IPS-NIHi11 (cell line): ENCODE data around the gene SFXN4.
A peak's percentile ranks its signal among the peaks of the same experiment; 100 is the strongest.

Source experiments
- DNase-seq: peaks from one replicate; pipeline ENCODE4 v3.0.0; 2012; ENCODE audit warnings: mixed read lengths, low spot score

The SFXN4 gene

GRCh38 chr10:119165171-119166117 is at the start of gene SFXN4:
Gene SFXN4 (minus strand): TSS chr10:119165714. CDS start chr10:119165647, 67 bp downstream.
- peak; percentile 86 for DNase-seq

GRCh38 chr10:119211625-119212441 is 46.3 kb upstream of the SFXN4 start:
- DNase-seq, result no peak

GRCh38 chr10:119211176-119211575 is 45.7 kb upstream of the SFXN4 start:
- no peak for DNase-seq

GRCh38 chr10:119210633-119211032 is 45.1 kb upstream of the SFXN4 start:
- no peak for DNase-seq

- DNase-seq, result no peak
These were observed 44.3 kb upstream of the SFXN4 start for GRCh38 chr10:119209736-119210355.

- peak; percentile 71 for DNase-seq
These were observed 43.7 kb upstream of the SFXN4 start for GRCh38 chr10:119209035-119209735.

GRCh38 chr10:119208553-119208940 is 43.0 kb upstream of the SFXN4 start:
- DNase-seq, result no peak

- peak; percentile 66 for DNase-seq
These were observed 42.4 kb upstream of the SFXN4 start for GRCh38 chr10:119207713-119208552.

GRCh38 chr10:119207366-119207666 is 41.8 kb upstream of the SFXN4 start, which contains the start of gene GRK5:
Gene GRK5 (plus strand): TSS chr10:119207571. CDS start chr10:119207918, 347 bp downstream.
- DNase-seq, result peak; percentile 97

GRCh38 chr10:119206603-119207365 is 41.3 kb upstream of the SFXN4 start:
- DNase-seq, result peak; percentile 90

- peak; percentile 41 for DNase-seq
These were observed 40.5 kb upstream of the SFXN4 start for GRCh38 chr10:119205894-119206602.

GRCh38 chr10:119203006-119203405 is 37.5 kb upstream of the SFXN4 start:
- DNase-seq, result no peak

GRCh38 chr10:119201233-119201632 is 35.7 kb upstream of the SFXN4 start:
- DNase-seq, result no peak

GRCh38 chr10:119199231-119199992 is 33.9 kb upstream of the SFXN4 start:
- peak; percentile 75 for DNase-seq

- no peak for DNase-seq
These were observed 32.9 kb upstream of the SFXN4 start for GRCh38 chr10:119198438-119198837.

- no peak for DNase-seq
These were observed 32.4 kb upstream of the SFXN4 start for GRCh38 chr10:119197921-119198320.

GRCh38 chr10:119191881-119192280 is 26.4 kb upstream of the SFXN4 start:
- DNase-seq, result no peak

- DNase-seq, result no peak
These were observed 25.7 kb upstream of the SFXN4 start for GRCh38 chr10:119190954-119191785.
